ENCODE results near the gene ST6GALNAC5. TPM values are rescaled to one million over a fixed set of nuclear protein-coding genes. Genes with fewer than 3 reads are reported as not detected.

Gene ST6GALNAC5
- total RNA-seq, 4 donors from 2014 or later = 0.27 to 5.7 (median 1.4) TPM

- no peak overlapping the region for H3K4me3 ChIP-seq
- H3K9me3 ChIP-seq = no peaks in the 10 kb centered on the region
- no peaks in the 10 kb centered on the region for H3K36me3 ChIP-seq
- no peaks in the 10 kb centered on the region for H3K27me3 ChIP-seq
- intact Hi-C loops (cut with DNase I) = no loop called here
- no peaks in the 10 kb centered on the region for H3K4me1 ChIP-seq
- DNase-seq = no peak
- no peak overlapping the region for H3K27ac ChIP-seq
- TF ChIP-seq CTCF (IDR thresholded peaks at IDR 0.05) (no peak), POLR2A (IDR thresholded peaks at IDR 0.05) (no peak)
- 53 to 65% methylated on average over 3 of the region's 3 CpGs for WGBS, 2 donors
Observed at GRCh38 chr1:77047978-77048614, 180.8 kb downstream of the ST6GALNAC5 start.

GRCh38 chr1:77048615-77049005 is 181.3 kb downstream of the ST6GALNAC5 start:
- 25 to 33% methylated on average over 1 of the region's 1 CpG for WGBS, 2 donors
- Histone ChIP-seq H3K27ac (no peak overlapping the region), H3K9me3 (no peaks in the 10 kb centered on the region), H3K4me3 (no peak overlapping the region), H3K4me1 (no peaks in the 10 kb centered on the region), H3K27me3 (no peaks in the 10 kb centered on the region), H3K36me3 (no peaks in the 10 kb centered on the region)
- intact Hi-C loops (cut with DNase I) = no loop called here
- DNase-seq = no peak
- TF ChIP-seq POLR2A (IDR thresholded peaks at IDR 0.05) (no peak), CTCF (IDR thresholded peaks at IDR 0.05) (no peak)

- intact Hi-C loops (cut with DNase I) = no loop called here
- Histone ChIP-seq H3K27me3 (no peaks in the 10 kb centered on the region), H3K9me3 (no peaks in the 10 kb centered on the region), H3K36me3 (no peaks in the 10 kb centered on the region), H3K27ac (no peak overlapping the region), H3K4me3 (no peak overlapping the region), H3K4me1 (no peaks in the 10 kb centered on the region)
- no peak for DNase-seq
- 14 to 38% methylated on average over 1 of the region's 1 CpG for WGBS, 2 donors
- TF ChIP-seq CTCF (IDR thresholded peaks at IDR 0.05) (no peak), POLR2A (IDR thresholded peaks at IDR 0.05) (no peak)
Observed at GRCh38 chr1:77051425-77051824, 184.1 kb downstream of the ST6GALNAC5 start.

- intact Hi-C loops (cut with DNase I) = no loop called here
- Histone ChIP-seq H3K36me3 (no peaks in the 10 kb centered on the region), H3K4me3 (no peak overlapping the region), H3K27me3 (no peaks in the 10 kb centered on the region), H3K27ac (no peak overlapping the region), H3K4me1 (no peaks in the 10 kb centered on the region), H3K9me3 (no peaks in the 10 kb centered on the region)
- WGBS, 2 donors = 68 to 83% methylated on average over 6 of the region's 7 CpGs
- TF ChIP-seq POLR2A (IDR thresholded peaks at IDR 0.05) = no peak
- TF ChIP-seq CTCF (IDR thresholded peaks at IDR 0.05) = no peak
- DNase-seq = no peak
Observed at GRCh38 chr1:77056525-77056924, 189.2 kb downstream of the ST6GALNAC5 start.

GRCh38 chr1:77057994-77058585 is 190.8 kb downstream of the ST6GALNAC5 start:
- TF ChIP-seq CTCF (IDR thresholded peaks at IDR 0.05) (no peak), POLR2A (IDR thresholded peaks at IDR 0.05) (no peak)
- intact Hi-C loops (cut with DNase I) = no loop called here
- DNase-seq = no peak
- Histone ChIP-seq H3K36me3 (no peaks in the 10 kb centered on the region), H3K27ac (no peak overlapping the region), H3K4me3 (no peak overlapping the region), H3K27me3 (no peaks in the 10 kb centered on the region), H3K9me3 (no peaks in the 10 kb centered on the region), H3K4me1 (no peaks in the 10 kb centered on the region)
- 68% methylated on average over 6 to 7 of the region's 7 CpGs for WGBS, 2 donors
